BJ (cell line): ENCODE measurements around the gene WBP1L. TPM values are rescaled to one million over a fixed set of nuclear protein-coding genes. Genes with fewer than 3 reads are reported as not detected.

ENCODE experiments used
- CTCF ChIA-PET: fragments of 350-600 bp; formaldehyde crosslinking; extraction: SDS; loops from one replicate; lab custom pipeline; 2021; ENCODE audit warnings: antibody characterized with exemption, inconsistent platforms; lab: Yijun Ruan, JAX
- POLR2A ChIA-PET: fragments of 300-600 bp; sonication (Branson Sonifier 250); formaldehyde crosslinking; extraction: SDS; loops from one replicate; lab custom pipeline; 2021; ENCODE audit warnings: antibody characterized with exemption; lab: Charles Lee
- DNase-seq: peaks from one replicate; pipeline ENCODE4 v3.0.0-alpha.2; 2011; ENCODE audit warnings: low read depth
- H3K27me3 ChIP-seq: 2 replicates; pipeline ENCODE4 v1.6.0; 2011; ENCODE audit warnings: low read length; ENCODE audit not compliant: control insufficient read depth, insufficient read depth
- H3K36me3 ChIP-seq: 2 replicates; pipeline ENCODE4 v1.5.1; 2011; ENCODE audit warnings: low read length; ENCODE audit not compliant: control insufficient read depth, insufficient read depth
- H3K4me3 ChIP-seq: 2 replicates; pipeline ENCODE4 v1.5.1; 2011; ENCODE audit warnings: low read depth, mild to moderate bottlenecking, control low read depth, low read length
- CTCF ChIP-seq: IDR thresholded peaks from 2 replicates; pipeline ENCODE4 v1.5.1; 2011; ENCODE audit warnings: low read depth, mild to moderate bottlenecking, control low read depth, inconsistent platforms, low read length, moderate library complexity; ENCODE audit not compliant: insufficient read depth
- polyA plus RNA-seq: library from polyadenylated mRNA; depleted of rRNA; stranded (reverse); fragments of >200 nt; gene quantifications from 2 replicates; pipeline ENCODE4 v1.2.3, GENCODE V29; 2011

WBP1L gene
- polyA plus RNA-seq, 1 experiment = 52.4 TPM

GRCh38 chr10:102761981-102762380, 18.2 kb downstream of the WBP1L start:
- Histone ChIP-seq H3K27me3 (no peaks in the 10 kb centered on the region), H3K4me3 (no peak overlapping the region), H3K36me3 (no peaks in the 10 kb centered on the region)
- no peak for TF ChIP-seq CTCF
- CTCF ChIA-PET = interaction anchor here (1.3 to 1.4 kb wide), 2 partner anchors 8 to 73 kb away, joined by 3 read pairs; no protein-coding TSS in a partner anchor
- POLR2A ChIA-PET = no interaction called here
- DNase-seq = no peak

GRCh38 chr10:102762401-102763015, 18.8 kb downstream of the WBP1L start:
- Histone ChIP-seq H3K27me3 (no peaks in the 10 kb centered on the region), H3K36me3 (no peaks in the 10 kb centered on the region), H3K4me3 (no peak overlapping the region)
- CTCF ChIA-PET = interaction anchor here (1.3 kb wide), 1 partner anchor 9 kb away, joined by 3 read pairs; no protein-coding TSS in a partner anchor
- TF ChIP-seq CTCF = no peak
- no peak for DNase-seq
- POLR2A ChIA-PET = no interaction called here

- TF ChIP-seq CTCF = no peak
- CTCF ChIA-PET = interaction anchor here (1.3 kb wide), 1 partner anchor 9 kb away, joined by 3 read pairs; no protein-coding TSS in a partner anchor
- no peak overlapping the region for H3K4me3 ChIP-seq
- no peak for DNase-seq
- POLR2A ChIA-PET = no interaction called here
- H3K36me3 ChIP-seq = no peaks in the 10 kb centered on the region
- no peaks in the 10 kb centered on the region for H3K27me3 ChIP-seq
Measured at GRCh38 chr10:102763037-102763607, 19.4 kb downstream of the WBP1L start.

DNA sequence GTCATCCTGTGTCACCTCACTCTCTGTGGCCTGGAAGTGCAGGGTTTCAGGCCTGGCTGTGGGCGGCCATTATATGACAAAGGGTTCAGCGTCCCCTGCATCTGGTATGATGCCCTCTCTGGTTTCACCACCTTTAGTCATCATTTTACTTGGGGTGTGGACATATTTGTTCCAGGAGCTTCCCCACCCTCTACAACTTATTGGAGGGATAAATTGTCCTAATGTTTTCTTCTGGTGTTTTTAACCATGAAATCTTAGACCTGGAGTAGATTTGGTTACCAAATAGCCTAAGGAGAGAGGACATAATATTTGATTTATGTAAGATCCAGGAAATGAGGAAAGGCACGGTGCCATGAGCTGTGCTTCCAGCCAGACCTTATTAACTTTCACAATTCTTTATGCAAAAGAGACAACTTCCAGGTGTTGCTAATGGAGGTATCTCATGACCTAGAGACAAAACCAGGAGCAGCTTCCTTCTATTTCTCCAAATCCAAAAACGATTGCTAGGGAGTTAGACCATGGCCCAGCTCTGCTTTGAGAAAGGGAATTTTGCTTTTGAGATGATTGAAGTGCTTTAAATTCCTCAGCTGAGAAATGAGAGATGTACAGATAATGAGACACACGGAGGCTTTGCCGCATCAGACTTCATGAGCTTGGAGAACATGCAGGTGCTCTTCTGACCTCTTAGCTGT, 20.9 kb downstream of the WBP1L start:
- POLR2A ChIA-PET = interaction anchor here (1.1 kb wide), 1 partner anchor 13 kb away, joined by 3 read pairs; no protein-coding TSS in a partner anchor
- CTCF ChIA-PET = interaction anchor here (0.7 to 2.4 kb wide), 3 partner anchors 10 to 12 kb away, joined by 3 to 7 read pairs (median 5); no protein-coding TSS in a partner anchor
- Histone ChIP-seq H3K36me3 (no peaks in the 10 kb centered on the region), H3K27me3 (no peaks in the 10 kb centered on the region), H3K4me3 (no peak overlapping the region)
- TF ChIP-seq CTCF = no peak
- DNase-seq = peak; percentile 81

DNA sequence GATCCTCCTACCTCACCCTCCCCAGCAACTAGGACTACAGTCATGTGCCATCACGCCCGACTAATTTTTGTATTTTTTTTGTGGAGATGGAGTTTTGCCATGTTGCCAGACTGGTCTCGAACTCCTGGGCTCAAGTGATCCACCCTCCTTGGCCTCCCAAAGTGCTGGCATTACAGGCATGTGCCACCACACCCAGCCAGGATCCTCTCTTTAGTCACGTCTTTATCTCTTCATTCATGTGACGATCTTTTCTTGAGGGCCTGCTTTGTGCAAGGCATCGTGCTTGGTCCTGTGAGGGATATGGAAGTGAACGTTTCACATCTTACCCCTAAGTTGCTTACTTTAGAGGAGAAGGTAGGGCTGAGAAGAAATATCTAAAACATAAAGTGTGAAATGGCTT, 21.6 kb downstream of the WBP1L start:
- CTCF ChIA-PET = interaction anchor here (1.4 to 2.4 kb wide), 2 partner anchors 9 to 11 kb away, joined by 5 to 7 read pairs; no protein-coding TSS in a partner anchor
- no peak for DNase-seq
- H3K36me3 ChIP-seq = no peaks in the 10 kb centered on the region
- TF ChIP-seq CTCF = no peak
- H3K4me3 ChIP-seq = no peak overlapping the region
- POLR2A ChIA-PET = interaction anchor here (1.1 kb wide), 1 partner anchor 12 kb away, joined by 3 read pairs; no protein-coding TSS in a partner anchor
- H3K27me3 ChIP-seq = no peaks in the 10 kb centered on the region
